Activated T-helper 17 cell treated with anti-CD3 and anti-CD28 coated beads, Interleukin-2, amount 50 U/mL, for 72 hours (primary cell): ENCODE data around the gene AOAH. TPM values are rescaled to one million over a fixed set of nuclear protein-coding genes. Genes with fewer than 3 reads are reported as not detected.

Source experiments
- ATAC-seq: fragments of 150-1000 bp; cut with Tn5 transposase; replicated peaks from 2 replicates; pipeline ENCODE4 v1.10.0; 2021; ENCODE audit warnings: mild to moderate bottlenecking, moderate library complexity
- H3K27ac Mint-ChIP-seq: one replicate; pipeline ENCODE4 v1.8.0; 2022; ENCODE audit warnings: mixed read lengths
- H3K27me3 Mint-ChIP-seq: one replicate; pipeline ENCODE4 v1.8.0; 2022; ENCODE audit warnings: mixed read lengths
- H3K36me3 Mint-ChIP-seq: one replicate; pipeline ENCODE4 v1.8.0; 2022; ENCODE audit warnings: low read depth, mild to moderate bottlenecking, mixed read lengths
- H3K4me1 Mint-ChIP-seq: one replicate; pipeline ENCODE4 v1.8.0; 2022; ENCODE audit warnings: mixed read lengths
- H3K4me3 Mint-ChIP-seq: one replicate; pipeline ENCODE4 v1.8.0; 2022; ENCODE audit warnings: mild to moderate bottlenecking, mixed read lengths
- H3K9me3 Mint-ChIP-seq: one replicate; pipeline ENCODE4 v1.8.0; 2022; ENCODE audit warnings: mixed read lengths
- total RNA-seq, 2 donors: library from RNA; stranded (reverse); gene quantifications; one replicate each; pipeline ENCODE4 v1.2.3, GENCODE V29; 2022

The AOAH gene
- total RNA-seq, 2 donors from 2014 or later: 1.4 to 2.9 TPM

GRCh38 chr7:36464271-36464670 is 260.0 kb downstream of the AOAH start:
- Mint-ChIP-seq H3K36me3 (no peaks in the 10 kb centered on the region), H3K9me3 (no peaks in the 10 kb centered on the region), H3K4me3 (no peak overlapping the region), H3K4me1 (no peaks in the 10 kb centered on the region), H3K27ac (no peak overlapping the region), H3K27me3 (no peaks in the 10 kb centered on the region)
- no peak for ATAC-seq
